ENCODE measurements around the gene P3H2. TPM values are rescaled to one million over a fixed set of nuclear protein-coding genes. Genes with fewer than 3 reads are reported as not detected.

The P3H2 gene
- total RNA-seq, 4 donors from 2014 or later, result 29.9 to 73.3 (median 54.5) TPM

- no peak overlapping the region for H3K4me3 ChIP-seq
- H3K4me1 ChIP-seq, result peaks cover 29% of the 10 kb centered on the region
- no peaks in the 10 kb centered on the region for H3K36me3 ChIP-seq
- DNase-seq (ENCODE audit: low spot score in 2 of 2), result no peak
- H3K27ac ChIP-seq, result no peak overlapping the region
- no peaks in the 10 kb centered on the region for H3K9me3 ChIP-seq
- H3K27me3 ChIP-seq, result no peaks in the 10 kb centered on the region
- WGBS, result 40% methylated on average over 2 of the region's 2 CpGs
- TF ChIP-seq POLR2A (IDR thresholded peaks at IDR 0.05), result no peak
- no peak for TF ChIP-seq EP300 (IDR thresholded peaks at IDR 0.05)
- no peak for TF ChIP-seq CTCF (IDR thresholded peaks at IDR 0.05)
- no peak for TF ChIP-seq POLR2AphosphoS5 (IDR thresholded peaks at IDR 0.05)
Measured at GRCh38 chr3:190036631-190037030, 84.1 kb downstream of the P3H2 start.

GRCh38 chr3:190034446-190034845, 86.3 kb downstream of the P3H2 start:
- Histone ChIP-seq H3K9me3 (no peaks in the 10 kb centered on the region), H3K4me1 (peaks cover 20% of the 10 kb centered on the region), H3K27ac (no peak overlapping the region), H3K4me3 (no peak overlapping the region), H3K36me3 (no peaks in the 10 kb centered on the region), H3K27me3 (no peaks in the 10 kb centered on the region)
- WGBS, result 92% methylated on average over 3 of the region's 3 CpGs
- no peak for DNase-seq (ENCODE audit: low spot score in 2 of 2)
- no peak for TF ChIP-seq POLR2AphosphoS5 (IDR thresholded peaks at IDR 0.05)

- no peaks in the 10 kb centered on the region for H3K36me3 ChIP-seq
- no peak overlapping the region for H3K4me3 ChIP-seq
- no peaks in the 10 kb centered on the region for H3K9me3 ChIP-seq
- H3K4me1 ChIP-seq, result peaks cover 20% of the 10 kb centered on the region
- TF ChIP-seq POLR2A (IDR thresholded peaks at IDR 0.05) (no peak), EP300 (IDR thresholded peaks at IDR 0.05) (no peak), CTCF (IDR thresholded peaks at IDR 0.05) (no peak), POLR2AphosphoS5 (IDR thresholded peaks at IDR 0.05) (no peak)
- no peaks in the 10 kb centered on the region for H3K27me3 ChIP-seq
- no peak for DNase-seq (ENCODE audit: low spot score in 2 of 2)
- no peak overlapping the region for H3K27ac ChIP-seq
- 90% methylated on average over 11 of the region's 11 CpGs for WGBS
Measured at GRCh38 chr3:190032923-190033322, 87.8 kb downstream of the P3H2 start.

GRCh38 chr3:190031887-190032752, 88.6 kb downstream of the P3H2 start:
- Histone ChIP-seq H3K36me3 (no peaks in the 10 kb centered on the region), H3K27ac (no peak overlapping the region), H3K4me1 (peaks cover 12% of the 10 kb centered on the region), H3K27me3 (no peaks in the 10 kb centered on the region), H3K9me3 (no peaks in the 10 kb centered on the region), H3K4me3 (no peak overlapping the region)
- WGBS, result 28% methylated on average over 1 of the region's 1 CpG
- no peak for TF ChIP-seq EP300 (IDR thresholded peaks at IDR 0.05)
- no peak for TF ChIP-seq POLR2AphosphoS5 (IDR thresholded peaks at IDR 0.05)
- TF ChIP-seq CTCF (IDR thresholded peaks at IDR 0.05), result no peak
- TF ChIP-seq POLR2A (IDR thresholded peaks at IDR 0.05), result no peak
- DNase-seq (ENCODE audit: low spot score in 2 of 2), result no peak

- Histone ChIP-seq H3K36me3 (no peaks in the 10 kb centered on the region), H3K9me3 (no peaks in the 10 kb centered on the region), H3K27me3 (no peaks in the 10 kb centered on the region), H3K4me3 (no peak overlapping the region), H3K4me1 (peaks cover 4% of the 10 kb centered on the region), H3K27ac (no peak overlapping the region)
- TF ChIP-seq CTCF (IDR thresholded peaks at IDR 0.05) (no peak), POLR2AphosphoS5 (IDR thresholded peaks at IDR 0.05) (no peak), EP300 (IDR thresholded peaks at IDR 0.05) (no peak), POLR2A (IDR thresholded peaks at IDR 0.05) (no peak)
- DNase-seq (ENCODE audit: low spot score in 2 of 2), result no peak
- WGBS, result 90% methylated on average over 3 of the region's 3 CpGs
Measured at GRCh38 chr3:190027116-190027515, 93.6 kb downstream of the P3H2 start.

All from suprapubic skin (tissue), 4 donors.